ENCODE measurements around the gene TXLNG.

GRCh38 chrX:16892504-16893362 is 106.5 kb downstream of the TXLNG start:
- no peak for TF ChIP-seq ZNF740 (CRISPR knock-in tag; IDR thresholded peaks at IDR 0.05)
- TF ChIP-seq RFX5 (IDR thresholded peaks at IDR 0.05; ENCODE audit: low read depth, low read length): no peak
- no peak for TF ChIP-seq ERF (CRISPR knock-in tag; IDR thresholded peaks at IDR 0.05)
